Progenitor cell of endocrine pancreas (in vitro differentiated cells): ENCODE data around the gene TMEM150A. TPM values are rescaled to one million over a fixed set of nuclear protein-coding genes. Genes with fewer than 3 reads are reported as not detected.
A peak's percentile ranks its signal among the peaks of the same experiment; 100 is the strongest.
"Not testable (repeated sequence)": the region's sequence is repeated elsewhere in the genome, so short reads cannot be mapped to it uniquely, and the experiment has no call there.

Source experiments
- DNase-seq: peaks from one replicate; pipeline ENCODE4 v3.0.0; 2021; ENCODE audit warnings: low spot score; ENCODE audit not compliant: unreplicated experiment
- H3K27ac Mint-ChIP-seq: 2 replicates; pipeline ENCODE4 v1.8.0; 2021; ENCODE audit warnings: mild to moderate bottlenecking, moderate library complexity, mixed read lengths
- H3K27me3 Mint-ChIP-seq: 2 replicates; pipeline ENCODE4 v1.8.0; 2021; ENCODE audit warnings: mixed read lengths
- H3K36me3 Mint-ChIP-seq: 2 replicates; pipeline ENCODE4 v1.8.0; 2022; ENCODE audit warnings: mixed read lengths; ENCODE audit not compliant: insufficient read depth
- H3K4me1 Mint-ChIP-seq: 2 replicates; pipeline ENCODE4 v1.8.0; 2021; ENCODE audit warnings: low read depth, mixed read lengths
- H3K4me3 Mint-ChIP-seq: 2 replicates; pipeline ENCODE4 v1.8.0; 2021; ENCODE audit warnings: low read depth, mild to moderate bottlenecking, moderate library complexity, mixed read lengths
- H3K9me3 Mint-ChIP-seq: 2 replicates; pipeline ENCODE4 v1.8.0; 2021; ENCODE audit warnings: low read depth, mixed read lengths
- total RNA-seq: library from RNA; stranded (reverse); gene quantifications from 2 replicates; pipeline ENCODE4 v1.2.1, GENCODE V29; 2021
- TF ChIP-seq, protein P1 (sequence below): fragments of 200-600 bp; sonication (generic); IDR thresholded peaks from one replicate; pipeline ENCODE4 v1.5.0; 2021; ENCODE audit warnings: antibody characterized with exemption, mild to moderate bottlenecking; ENCODE audit not compliant: unreplicated experiment

The TMEM150A gene
- total RNA-seq, 1 donor from 2014 or later: 26.0 TPM

DNA sequence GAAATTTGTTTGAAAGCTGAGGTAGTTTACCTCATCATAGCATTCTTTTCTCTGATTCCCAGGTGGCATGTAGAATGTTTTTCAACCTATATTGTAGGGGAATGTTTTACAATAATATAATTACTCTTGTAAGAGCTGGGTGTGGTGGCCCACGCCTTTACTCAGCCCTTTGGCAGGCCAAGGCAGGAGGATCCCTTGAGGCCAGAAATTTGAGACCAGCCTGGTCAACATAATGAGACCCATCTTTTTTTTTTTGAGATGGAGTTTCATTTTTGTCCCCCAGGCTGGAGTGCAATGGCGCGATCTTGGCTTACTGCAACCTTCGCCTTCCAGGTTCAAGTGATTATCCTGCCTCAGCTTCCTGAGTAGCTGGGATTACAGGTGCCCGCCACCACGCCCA is 17.1 kb upstream of the TMEM150A start:
- Mint-ChIP-seq H3K4me3 (no peak overlapping the region), H3K27ac (no peak overlapping the region), H3K9me3 (no peaks in the 10 kb centered on the region), H3K36me3 (peaks cover 22% of the 10 kb centered on the region), H3K27me3 (no peaks in the 10 kb centered on the region), H3K4me1 (peaks cover 8% of the 10 kb centered on the region)
- TF ChIP-seq, protein P1, sequence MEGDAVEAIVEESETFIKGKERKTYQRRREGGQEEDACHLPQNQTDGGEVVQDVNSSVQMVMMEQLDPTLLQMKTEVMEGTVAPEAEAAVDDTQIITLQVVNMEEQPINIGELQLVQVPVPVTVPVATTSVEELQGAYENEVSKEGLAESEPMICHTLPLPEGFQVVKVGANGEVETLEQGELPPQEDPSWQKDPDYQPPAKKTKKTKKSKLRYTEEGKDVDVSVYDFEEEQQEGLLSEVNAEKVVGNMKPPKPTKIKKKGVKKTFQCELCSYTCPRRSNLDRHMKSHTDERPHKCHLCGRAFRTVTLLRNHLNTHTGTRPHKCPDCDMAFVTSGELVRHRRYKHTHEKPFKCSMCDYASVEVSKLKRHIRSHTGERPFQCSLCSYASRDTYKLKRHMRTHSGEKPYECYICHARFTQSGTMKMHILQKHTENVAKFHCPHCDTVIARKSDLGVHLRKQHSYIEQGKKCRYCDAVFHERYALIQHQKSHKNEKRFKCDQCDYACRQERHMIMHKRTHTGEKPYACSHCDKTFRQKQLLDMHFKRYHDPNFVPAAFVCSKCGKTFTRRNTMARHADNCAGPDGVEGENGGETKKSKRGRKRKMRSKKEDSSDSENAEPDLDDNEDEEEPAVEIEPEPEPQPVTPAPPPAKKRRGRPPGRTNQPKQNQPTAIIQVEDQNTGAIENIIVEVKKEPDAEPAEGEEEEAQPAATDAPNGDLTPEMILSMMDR: no peak
- DNase-seq: no peak

DNA sequence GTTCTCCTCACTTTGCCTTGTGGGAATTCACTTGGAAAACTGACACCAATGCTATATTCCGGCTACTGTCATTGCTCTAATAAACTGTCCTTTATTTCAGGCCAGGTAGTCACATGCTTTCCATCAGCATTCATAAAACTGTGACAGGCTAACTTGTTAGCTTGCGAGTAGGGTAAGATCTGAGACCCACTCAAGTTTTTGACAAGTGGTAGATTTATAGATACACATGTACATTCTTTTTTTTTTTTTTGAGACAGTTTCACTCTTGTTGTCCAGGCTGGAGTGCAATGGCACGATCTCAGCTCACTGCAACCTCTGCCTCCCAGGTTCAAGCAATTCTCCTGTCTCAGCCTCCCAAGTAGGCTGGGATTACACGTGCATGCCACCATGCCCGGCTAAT is 15.2 kb upstream of the TMEM150A start:
- H3K36me3 Mint-ChIP-seq, H3K27ac Mint-ChIP-seq, H3K9me3 Mint-ChIP-seq, H3K4me1 Mint-ChIP-seq, DNase-seq, H3K27me3 Mint-ChIP-seq: not testable (repeated sequence)
- H3K4me3 Mint-ChIP-seq: peak overlapping the region; percentile 93

DNA sequence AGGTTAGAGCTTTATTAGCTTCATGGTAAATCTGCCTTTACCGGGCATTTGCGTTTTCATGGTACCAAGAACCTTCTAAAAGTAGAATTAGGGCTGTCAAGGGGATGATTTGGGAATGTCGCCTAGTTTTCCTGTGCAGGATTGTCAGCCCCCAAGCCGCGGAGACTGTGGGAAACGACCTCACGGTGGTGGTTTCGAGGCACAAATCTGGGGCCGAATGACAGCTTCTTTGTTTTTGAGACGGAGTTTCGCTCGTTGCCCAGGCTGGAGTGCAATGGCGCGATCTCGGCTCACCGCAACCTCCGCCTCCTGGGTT is 12.9 kb upstream of the TMEM150A start:
- Mint-ChIP-seq H3K9me3 (no peaks in the 10 kb centered on the region), H3K27me3 (no peaks in the 10 kb centered on the region), H3K36me3 (peaks cover 4% of the 10 kb centered on the region), H3K4me3 (peak overlapping the region; percentile 93), H3K27ac (no peak overlapping the region), H3K4me1 (peaks cover 11% of the 10 kb centered on the region)
- no peak for DNase-seq
- TF ChIP-seq, protein P1: no peak

DNA sequence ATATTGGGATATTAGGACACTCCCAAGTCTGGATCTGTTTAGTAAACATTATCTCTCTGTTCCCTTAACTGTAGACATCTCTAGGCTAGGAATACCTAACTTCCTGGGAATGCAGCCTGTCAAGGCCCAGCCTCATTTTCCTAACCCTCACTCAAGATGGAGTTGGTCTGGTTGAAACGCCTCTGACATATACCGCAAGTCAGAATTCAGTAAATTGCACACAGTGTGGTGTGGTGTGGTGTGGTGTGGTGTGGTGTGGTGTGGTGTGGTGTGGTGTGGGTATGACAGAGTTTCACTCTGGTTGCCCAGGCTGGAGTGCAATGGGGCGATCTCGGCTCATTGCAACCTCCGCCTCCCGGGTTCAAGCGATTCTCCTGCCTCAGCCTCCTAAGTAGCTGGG is 12.3 kb upstream of the TMEM150A start:
- not testable (repeated sequence) for H3K27me3 Mint-ChIP-seq, H3K9me3 Mint-ChIP-seq, H3K36me3 Mint-ChIP-seq, DNase-seq, H3K4me3 Mint-ChIP-seq
- Mint-ChIP-seq H3K27ac (peak overlapping the region; percentile 59), H3K4me1 (peaks cover 14% of the 10 kb centered on the region)

DNA sequence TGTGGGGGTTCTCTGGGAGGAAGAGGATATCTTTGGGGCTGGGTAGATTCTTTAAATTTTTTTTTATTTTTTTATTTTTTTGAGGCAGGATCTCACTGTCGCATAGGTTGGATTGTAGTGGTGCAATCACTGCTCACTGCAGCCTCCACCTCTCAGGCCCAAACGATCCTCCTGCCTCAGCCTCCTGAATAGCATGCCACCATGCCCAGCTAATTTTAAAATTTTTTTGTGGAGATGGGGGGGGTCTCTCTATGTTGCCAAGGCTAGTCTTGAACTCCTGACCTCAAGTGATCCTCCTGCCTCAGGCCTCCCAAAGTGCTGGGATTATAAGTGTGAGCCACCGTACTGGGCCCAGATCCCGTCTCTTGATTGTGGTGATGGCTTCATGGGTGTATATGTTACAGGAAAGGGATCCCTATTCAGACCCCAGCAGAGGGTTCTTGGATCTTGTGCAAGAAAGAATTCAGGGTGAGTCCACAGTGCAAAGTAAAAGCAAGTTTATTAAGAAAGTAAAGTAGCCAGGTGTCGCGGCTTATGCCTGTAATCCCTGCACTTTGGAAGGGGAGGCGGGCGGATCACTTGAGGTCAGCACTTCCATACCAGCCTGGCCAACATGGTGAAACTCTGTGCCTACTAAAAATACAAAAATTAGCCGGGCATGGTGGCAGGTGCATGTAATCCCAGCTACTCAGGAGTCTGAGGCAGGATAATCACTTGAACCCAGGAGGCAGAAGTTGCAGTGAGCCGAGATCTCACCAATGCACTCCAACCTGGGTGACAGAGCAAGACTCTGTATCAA is 11.4 kb upstream of the TMEM150A start:
- DNase-seq: no peak
- H3K27me3 Mint-ChIP-seq: no peaks in the 10 kb centered on the region
- H3K9me3 Mint-ChIP-seq: no peaks in the 10 kb centered on the region
- H3K27ac Mint-ChIP-seq: no peak overlapping the region
- TF ChIP-seq, protein P1: no peak
- H3K36me3 Mint-ChIP-seq: peaks cover 5% of the 10 kb centered on the region
- H3K4me3 Mint-ChIP-seq: peak overlapping the region; percentile 6
- H3K4me1 Mint-ChIP-seq: peaks cover 14% of the 10 kb centered on the region

DNA sequence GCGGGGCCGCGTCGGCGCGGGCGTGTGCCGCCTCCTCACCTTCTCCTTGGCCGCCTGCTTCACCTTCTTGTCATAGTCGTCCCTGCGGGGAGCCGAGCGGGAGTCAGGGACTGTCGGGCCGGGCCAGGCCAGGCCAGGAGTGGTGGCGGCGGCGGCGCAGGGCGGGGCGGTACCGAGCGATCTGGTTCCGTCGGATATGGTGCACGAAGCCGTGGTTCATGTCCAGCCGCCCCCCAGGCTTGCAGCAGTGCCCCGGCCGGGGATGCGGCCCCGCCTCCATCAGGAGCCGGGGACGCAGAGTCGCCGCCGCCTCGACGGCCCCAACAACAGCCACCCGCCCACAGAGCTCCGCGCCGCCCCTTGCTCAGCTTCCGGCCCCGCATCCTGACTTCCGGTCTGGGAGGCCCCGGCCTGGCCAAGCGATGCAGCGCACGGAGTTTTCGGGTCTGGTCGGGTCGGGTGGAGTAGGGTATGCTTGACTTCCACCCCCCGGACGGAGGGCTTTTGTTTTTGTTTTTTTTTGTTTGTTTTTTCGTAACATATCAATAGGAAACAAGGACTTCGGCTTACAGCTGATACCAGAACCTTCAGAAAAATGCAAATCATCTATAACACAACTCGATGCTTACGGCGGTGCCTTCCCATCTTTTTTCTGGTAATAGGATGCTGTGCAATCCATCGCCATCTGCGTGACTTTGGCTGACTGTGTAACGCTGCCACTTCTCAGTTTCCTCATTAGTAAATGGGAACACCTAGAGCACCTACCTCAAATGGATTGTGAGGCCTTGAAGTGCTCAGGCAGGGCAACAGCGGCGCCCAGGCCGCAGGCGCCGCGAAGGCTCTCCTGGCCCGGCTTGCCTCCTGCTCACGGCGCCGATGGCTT is 9.4 kb upstream of the TMEM150A start, which contains the start of gene C2orf68:
TSS of gene C2orf68 (minus strand) at position 362 of the 883 bp plus-strand sequence. CDS start at position 280, 82 bp downstream.
- H3K4me1 Mint-ChIP-seq: peaks cover 7% of the 10 kb centered on the region
- H3K9me3 Mint-ChIP-seq: no peaks in the 10 kb centered on the region
- H3K27ac Mint-ChIP-seq: peak within 1 kb of the TSS; percentile 96
- TF ChIP-seq, protein P1: no peak
- H3K36me3 Mint-ChIP-seq: peaks cover 9% of the 10 kb centered on the region
- peak within 1 kb of the TSS; percentile 94 for H3K4me3 Mint-ChIP-seq
- H3K27me3 Mint-ChIP-seq: no peaks in the 10 kb centered on the region
- DNase-seq: peak; percentile 71
